ENCODE measurements around the gene RIOK3.

RIOK3 gene

DNA sequence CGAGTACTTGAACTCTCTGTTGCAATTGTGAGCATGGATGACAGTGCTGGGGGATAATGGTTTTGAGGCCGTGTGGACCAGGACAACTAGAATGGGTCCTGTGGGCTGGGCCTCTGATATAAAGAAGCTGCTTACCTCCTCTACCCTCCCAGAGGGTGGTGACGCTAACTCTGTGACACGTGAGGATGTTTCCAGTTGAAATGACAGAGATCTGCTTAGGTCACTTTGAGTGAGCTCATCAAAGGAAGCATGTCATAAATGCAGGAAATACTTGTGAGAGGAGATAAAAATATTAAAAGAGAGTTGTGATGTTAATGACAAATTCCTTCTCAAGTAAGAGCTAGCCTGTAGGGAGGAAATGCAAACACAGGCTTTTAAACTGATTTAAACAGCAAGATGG, 66.6 kb downstream of the RIOK3 start:
- no peak for ATAC-seq
- TF ChIP-seq, protein P1, sequence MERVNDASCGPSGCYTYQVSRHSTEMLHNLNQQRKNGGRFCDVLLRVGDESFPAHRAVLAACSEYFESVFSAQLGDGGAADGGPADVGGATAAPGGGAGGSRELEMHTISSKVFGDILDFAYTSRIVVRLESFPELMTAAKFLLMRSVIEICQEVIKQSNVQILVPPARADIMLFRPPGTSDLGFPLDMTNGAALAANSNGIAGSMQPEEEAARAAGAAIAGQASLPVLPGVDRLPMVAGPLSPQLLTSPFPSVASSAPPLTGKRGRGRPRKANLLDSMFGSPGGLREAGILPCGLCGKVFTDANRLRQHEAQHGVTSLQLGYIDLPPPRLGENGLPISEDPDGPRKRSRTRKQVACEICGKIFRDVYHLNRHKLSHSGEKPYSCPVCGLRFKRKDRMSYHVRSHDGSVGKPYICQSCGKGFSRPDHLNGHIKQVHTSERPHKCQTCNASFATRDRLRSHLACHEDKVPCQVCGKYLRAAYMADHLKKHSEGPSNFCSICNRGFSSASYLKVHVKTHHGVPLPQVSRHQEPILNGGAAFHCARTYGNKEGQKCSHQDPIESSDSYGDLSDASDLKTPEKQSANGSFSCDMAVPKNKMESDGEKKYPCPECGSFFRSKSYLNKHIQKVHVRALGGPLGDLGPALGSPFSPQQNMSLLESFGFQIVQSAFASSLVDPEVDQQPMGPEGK (CRISPR knock-in tag; IDR thresholded peaks at IDR 0.05; ENCODE audit: borderline replicate concordance) = no peak
- TF ChIP-seq ZFP3 (CRISPR knock-in tag; IDR thresholded peaks at IDR 0.05) = no peak
- TF ChIP-seq GLIS3 (CRISPR knock-in tag; IDR thresholded peaks at IDR 0.05) = no peak
- no peak for TF ChIP-seq BACH2 (CRISPR knock-in tag; IDR thresholded peaks at IDR 0.05; ENCODE audit: borderline replicate concordance)
- TF ChIP-seq, protein P2, sequence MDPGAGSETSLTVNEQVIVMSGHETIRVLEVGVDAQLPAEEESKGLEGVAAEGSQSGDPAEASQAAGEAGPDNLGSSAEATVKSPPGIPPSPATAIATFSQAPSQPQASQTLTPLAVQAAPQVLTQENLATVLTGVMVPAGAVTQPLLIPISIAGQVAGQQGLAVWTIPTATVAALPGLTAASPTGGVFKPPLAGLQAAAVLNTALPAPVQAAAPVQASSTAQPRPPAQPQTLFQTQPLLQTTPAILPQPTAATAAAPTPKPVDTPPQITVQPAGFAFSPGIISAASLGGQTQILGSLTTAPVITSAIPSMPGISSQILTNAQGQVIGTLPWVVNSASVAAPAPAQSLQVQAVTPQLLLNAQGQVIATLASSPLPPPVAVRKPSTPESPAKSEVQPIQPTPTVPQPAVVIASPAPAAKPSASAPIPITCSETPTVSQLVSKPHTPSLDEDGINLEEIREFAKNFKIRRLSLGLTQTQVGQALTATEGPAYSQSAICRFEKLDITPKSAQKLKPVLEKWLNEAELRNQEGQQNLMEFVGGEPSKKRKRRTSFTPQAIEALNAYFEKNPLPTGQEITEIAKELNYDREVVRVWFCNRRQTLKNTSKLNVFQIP (CRISPR knock-in tag; IDR thresholded peaks at IDR 0.05; ENCODE audit: borderline replicate concordance, low read depth) = no peak
- no peak for TF ChIP-seq ZNF8 (CRISPR knock-in tag; IDR thresholded peaks at IDR 0.05)
- no peak for TF ChIP-seq TOX (CRISPR knock-in tag; IDR thresholded peaks at IDR 0.05; ENCODE audit: borderline replicate concordance)
- no peak for TF ChIP-seq ISL1 (CRISPR knock-in tag; IDR thresholded peaks at IDR 0.05)
- TF ChIP-seq, protein P3, sequence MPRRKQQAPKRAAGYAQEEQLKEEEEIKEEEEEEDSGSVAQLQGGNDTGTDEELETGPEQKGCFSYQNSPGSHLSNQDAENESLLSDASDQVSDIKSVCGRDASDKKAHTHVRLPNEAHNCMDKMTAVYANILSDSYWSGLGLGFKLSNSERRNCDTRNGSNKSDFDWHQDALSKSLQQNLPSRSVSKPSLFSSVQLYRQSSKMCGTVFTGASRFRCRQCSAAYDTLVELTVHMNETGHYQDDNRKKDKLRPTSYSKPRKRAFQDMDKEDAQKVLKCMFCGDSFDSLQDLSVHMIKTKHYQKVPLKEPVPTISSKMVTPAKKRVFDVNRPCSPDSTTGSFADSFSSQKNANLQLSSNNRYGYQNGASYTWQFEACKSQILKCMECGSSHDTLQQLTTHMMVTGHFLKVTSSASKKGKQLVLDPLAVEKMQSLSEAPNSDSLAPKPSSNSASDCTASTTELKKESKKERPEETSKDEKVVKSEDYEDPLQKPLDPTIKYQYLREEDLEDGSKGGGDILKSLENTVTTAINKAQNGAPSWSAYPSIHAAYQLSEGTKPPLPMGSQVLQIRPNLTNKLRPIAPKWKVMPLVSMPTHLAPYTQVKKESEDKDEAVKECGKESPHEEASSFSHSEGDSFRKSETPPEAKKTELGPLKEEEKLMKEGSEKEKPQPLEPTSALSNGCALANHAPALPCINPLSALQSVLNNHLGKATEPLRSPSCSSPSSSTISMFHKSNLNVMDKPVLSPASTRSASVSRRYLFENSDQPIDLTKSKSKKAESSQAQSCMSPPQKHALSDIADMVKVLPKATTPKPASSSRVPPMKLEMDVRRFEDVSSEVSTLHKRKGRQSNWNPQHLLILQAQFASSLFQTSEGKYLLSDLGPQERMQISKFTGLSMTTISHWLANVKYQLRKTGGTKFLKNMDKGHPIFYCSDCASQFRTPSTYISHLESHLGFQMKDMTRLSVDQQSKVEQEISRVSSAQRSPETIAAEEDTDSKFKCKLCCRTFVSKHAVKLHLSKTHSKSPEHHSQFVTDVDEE (CRISPR knock-in tag; IDR thresholded peaks at IDR 0.05) = no peak
- no peak for TF ChIP-seq RARB (CRISPR knock-in tag; IDR thresholded peaks at IDR 0.05)
- TF ChIP-seq ESRRG (CRISPR knock-in tag; IDR thresholded peaks at IDR 0.05) = no peak
- TF ChIP-seq, protein P4, sequence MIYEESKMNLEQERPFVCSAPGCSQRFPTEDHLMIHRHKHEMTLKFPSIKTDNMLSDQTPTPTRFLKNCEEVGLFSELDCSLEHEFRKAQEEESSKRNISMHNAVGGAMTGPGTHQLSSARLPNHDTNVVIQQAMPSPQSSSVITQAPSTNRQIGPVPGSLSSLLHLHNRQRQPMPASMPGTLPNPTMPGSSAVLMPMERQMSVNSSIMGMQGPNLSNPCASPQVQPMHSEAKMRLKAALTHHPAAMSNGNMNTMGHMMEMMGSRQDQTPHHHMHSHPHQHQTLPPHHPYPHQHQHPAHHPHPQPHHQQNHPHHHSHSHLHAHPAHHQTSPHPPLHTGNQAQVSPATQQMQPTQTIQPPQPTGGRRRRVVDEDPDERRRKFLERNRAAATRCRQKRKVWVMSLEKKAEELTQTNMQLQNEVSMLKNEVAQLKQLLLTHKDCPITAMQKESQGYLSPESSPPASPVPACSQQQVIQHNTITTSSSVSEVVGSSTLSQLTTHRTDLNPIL (CRISPR knock-in tag; IDR thresholded peaks at IDR 0.05; ENCODE audit: low read depth) = no peak
- no peak for TF ChIP-seq ZFP30 (CRISPR knock-in tag; IDR thresholded peaks at IDR 0.05)
- TF ChIP-seq, protein P5, sequence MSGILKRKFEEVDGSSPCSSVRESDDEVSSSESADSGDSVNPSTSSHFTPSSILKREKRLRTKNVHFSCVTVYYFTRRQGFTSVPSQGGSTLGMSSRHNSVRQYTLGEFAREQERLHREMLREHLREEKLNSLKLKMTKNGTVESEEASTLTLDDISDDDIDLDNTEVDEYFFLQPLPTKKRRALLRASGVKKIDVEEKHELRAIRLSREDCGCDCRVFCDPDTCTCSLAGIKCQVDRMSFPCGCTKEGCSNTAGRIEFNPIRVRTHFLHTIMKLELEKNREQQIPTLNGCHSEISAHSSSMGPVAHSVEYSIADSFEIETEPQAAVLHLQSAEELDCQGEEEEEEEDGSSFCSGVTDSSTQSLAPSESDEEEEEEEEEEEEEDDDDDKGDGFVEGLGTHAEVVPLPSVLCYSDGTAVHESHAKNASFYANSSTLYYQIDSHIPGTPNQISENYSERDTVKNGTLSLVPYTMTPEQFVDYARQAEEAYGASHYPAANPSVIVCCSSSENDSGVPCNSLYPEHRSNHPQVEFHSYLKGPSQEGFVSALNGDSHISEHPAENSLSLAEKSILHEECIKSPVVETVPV (CRISPR knock-in tag; IDR thresholded peaks at IDR 0.05) = no peak
- TF ChIP-seq OSR1 (CRISPR knock-in tag; IDR thresholded peaks at IDR 0.05) = no peak
- TF ChIP-seq ARNTL (CRISPR knock-in tag; IDR thresholded peaks at IDR 0.05; ENCODE audit: borderline replicate concordance, low read depth) = no peak

DNA sequence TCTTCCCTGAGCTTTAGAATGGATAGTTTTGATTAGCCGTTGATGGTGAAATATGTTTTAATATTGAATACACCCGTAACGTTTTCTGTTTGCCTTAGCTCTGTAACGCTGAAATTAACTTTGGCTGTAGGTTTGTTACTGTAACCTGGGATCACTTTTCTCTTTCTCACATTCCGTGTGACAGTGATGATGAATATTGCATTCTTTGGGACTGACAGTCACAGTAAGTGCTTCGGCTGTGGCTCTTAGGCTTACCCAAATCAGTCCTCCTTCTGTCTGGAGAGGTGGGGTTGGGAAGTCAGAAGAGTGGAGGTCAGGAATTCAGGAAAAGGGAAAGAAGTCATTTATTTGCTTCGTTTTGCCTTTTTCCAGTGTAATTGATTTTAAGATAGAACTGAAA, 68.2 kb downstream of the RIOK3 start:
- ATAC-seq = no peak
- no peak for TF ChIP-seq ZNF70 (CRISPR knock-in tag; IDR thresholded peaks at IDR 0.05)
- no peak for TF ChIP-seq TOX (CRISPR knock-in tag; IDR thresholded peaks at IDR 0.05; ENCODE audit: borderline replicate concordance)
- TF ChIP-seq ZNF8 (CRISPR knock-in tag; IDR thresholded peaks at IDR 0.05) = no peak
- TF ChIP-seq, protein P3 (CRISPR knock-in tag; IDR thresholded peaks at IDR 0.05) = no peak
- TF ChIP-seq BACH2 (CRISPR knock-in tag; IDR thresholded peaks at IDR 0.05; ENCODE audit: borderline replicate concordance) = no peak
- TF ChIP-seq, protein P1 (CRISPR knock-in tag; IDR thresholded peaks at IDR 0.05; ENCODE audit: borderline replicate concordance) = no peak
- TF ChIP-seq ZNF565 (CRISPR knock-in tag; conservative IDR thresholded peaks at IDR 0.05; ENCODE audit: low read depth) = no peak
- no peak for TF ChIP-seq PPARA (CRISPR knock-in tag; IDR thresholded peaks at IDR 0.05; ENCODE audit: borderline replicate concordance)
- TF ChIP-seq ISL1 (CRISPR knock-in tag; IDR thresholded peaks at IDR 0.05) = no peak
- TF ChIP-seq OSR1 (CRISPR knock-in tag; IDR thresholded peaks at IDR 0.05) = no peak
- no peak for TF ChIP-seq CSDC2 (CRISPR knock-in tag; IDR thresholded peaks at IDR 0.05)
- TF ChIP-seq, protein P2 (CRISPR knock-in tag; IDR thresholded peaks at IDR 0.05; ENCODE audit: borderline replicate concordance, low read depth) = no peak
- no peak for TF ChIP-seq GLIS3 (CRISPR knock-in tag; IDR thresholded peaks at IDR 0.05)
- no peak for TF ChIP-seq ZC3H10 (CRISPR knock-in tag; IDR thresholded peaks at IDR 0.05)
- no peak for TF ChIP-seq SNAI2 (CRISPR knock-in tag; IDR thresholded peaks at IDR 0.05)
